Endothelial cell of umbilical vein (primary cell): ENCODE measurements around the gene CUTA. TPM values are rescaled to one million over a fixed set of nuclear protein-coding genes. Genes with fewer than 3 reads are reported as not detected.

Experiments used
- BruUV-seq: library from RNA; stranded (reverse); fragments of 400-500 nt; replicated peaks from 2 replicates; lab custom pipeline; 2021; lab: Mats Ljungman, UMichigan
- CTCF ChIA-PET: fragments of 300-600, 350-600 bp; sonication (Branson Sonifier 250); formaldehyde crosslinking; loops from one replicate; lab custom pipeline; 2021; ENCODE audit warnings: antibody characterized with exemption, inconsistent platforms; lab: Charles Lee
- POLR2A ChIA-PET: fragments of 300-600, 350-600 bp; sonication (Branson Sonifier 250); formaldehyde crosslinking; loops from one replicate; lab custom pipeline; 2021; ENCODE audit warnings: antibody characterized with exemption, inconsistent platforms; lab: Charles Lee
- DNase-seq: peaks from one replicate; pipeline ENCODE4 v3.0.0-alpha.2; 2011; ENCODE audit warnings: low read depth, low spot score
- FAIRE-seq: peaks from 2 replicates; lab custom pipeline; 2011; peaks lifted over from hg19 to GRCh38; lab: Jason Lieb, UNC
- H2AFZ ChIP-seq: 2 replicates; pipeline ENCODE4 v1.6.0; 2012; ENCODE audit warnings: low read depth, low read length, control low read depth, inconsistent platforms
- H3K27ac ChIP-seq: 2 replicates; pipeline ENCODE4 v1.5.1; 2011; ENCODE audit warnings: low read depth, mild to moderate bottlenecking, control low read depth, low read length, moderate library complexity; ENCODE audit not compliant: insufficient read depth
- H3K27me3 ChIP-seq, 2 experiments: 2 replicates each; pipeline versions ENCODE4 v1.6.0 to v1.6.1; 2011; ENCODE audit warnings: low read length in 2 of 2, mixed read lengths in 1 of 2; ENCODE audit not compliant: control insufficient read depth in 2 of 2, insufficient read depth in 2 of 2
- H3K36me3 ChIP-seq, 2 experiments: 2 replicates in 1 of 2; 3 replicates in 1 of 2; pipeline ENCODE4 v1.5.1; 2011; ENCODE audit warnings: low read length in 2 of 2, mild to moderate bottlenecking in 1 of 2, moderate library complexity in 1 of 2; ENCODE audit not compliant: control insufficient read depth in 2 of 2, insufficient read depth in 2 of 2; ENCODE audit errors: extremely low read depth in 1 of 2
- H3K4me1 ChIP-seq: 3 replicates; pipeline ENCODE4 v1.5.1; 2011; ENCODE audit warnings: mild to moderate bottlenecking, low read length; ENCODE audit not compliant: control insufficient read depth, insufficient read depth; ENCODE audit errors: extremely low read depth
- H3K4me2 ChIP-seq: 2 replicates; pipeline ENCODE4 v1.6.1; 2011; ENCODE audit warnings: low read length, control low read depth, mixed read lengths; ENCODE audit not compliant: insufficient read depth
- H3K4me3 ChIP-seq, 3 experiments: fragments of 200-600 bp in 1 of 3; sonication (generic), shearing (Covaris generic) in 1 of 3; replicated peaks in 1 of 3; 2 replicates each; pipeline ENCODE4 v1.5.1; 2011 to 2016; ENCODE audit warnings: control low read depth in 3 of 3, low read length in 3 of 3, mild to moderate bottlenecking in 2 of 3, inconsistent platforms in 1 of 3, low read depth in 1 of 3, moderate library complexity in 1 of 3; ENCODE audit not compliant: insufficient read depth in 1 of 3
- H3K79me2 ChIP-seq: 2 replicates; pipeline ENCODE4 v1.6.0; 2012; ENCODE audit warnings: low read length, inconsistent platforms; ENCODE audit not compliant: control insufficient read depth, insufficient read depth
- H3K9ac ChIP-seq: replicated peaks from 2 replicates; pipeline ENCODE3; 2011; ENCODE audit warnings: low read length, control low read depth; ENCODE audit not compliant: insufficient read depth; ENCODE audit errors: extremely low read depth
- H3K9me1 ChIP-seq: replicated peaks from 3 replicates; pipeline ENCODE4 v1.6.0; 2011; ENCODE audit warnings: mild to moderate bottlenecking, low read length; ENCODE audit not compliant: control insufficient read depth, insufficient read depth; ENCODE audit errors: extremely low read depth
- H3K9me3 ChIP-seq: replicated peaks from 2 replicates; pipeline ENCODE4 v1.5.1; 2012; ENCODE audit warnings: low read length, inconsistent platforms; ENCODE audit not compliant: control insufficient read depth, insufficient read depth
- H4K20me1 ChIP-seq: replicated peaks from 2 replicates; pipeline ENCODE3; 2011; ENCODE audit warnings: mild to moderate bottlenecking, low read length; ENCODE audit not compliant: control insufficient read depth, insufficient read depth; ENCODE audit errors: extremely low read depth
- EZH2 ChIP-seq: IDR thresholded peaks from 2 replicates; pipeline ENCODE4 v1.6.1; 2012; ENCODE audit warnings: borderline replicate concordance, low read depth, mild to moderate bottlenecking, moderate library complexity, low read length, inconsistent platforms; ENCODE audit not compliant: severe bottlenecking
- FOS ChIP-seq: IDR thresholded peaks from 2 replicates; pipeline ENCODE4 v1.6.1; 2011; ENCODE audit warnings: mild to moderate bottlenecking, low read length, moderate library complexity, borderline replicate concordance; ENCODE audit not compliant: insufficient read depth
- GATA2 ChIP-seq: IDR thresholded peaks from 2 replicates; pipeline ENCODE4 v1.7.0; 2011; ENCODE audit warnings: low read depth, mild to moderate bottlenecking, moderate library complexity, mixed read lengths, low read length; ENCODE audit not compliant: insufficient read length, insufficient read depth
- JUN ChIP-seq: IDR thresholded peaks from 2 replicates; pipeline ENCODE4 v1.6.1; 2011; ENCODE audit warnings: borderline replicate concordance, low read depth; ENCODE audit not compliant: insufficient read length, insufficient read depth
- MYC ChIP-seq: IDR thresholded peaks from one replicate; pipeline ENCODE4 v1.6.1; 2011; ENCODE audit warnings: mild to moderate bottlenecking, low read depth, low read length
- POLR2A ChIP-seq: IDR thresholded peaks from 2 replicates; pipeline ENCODE4 v1.6.1; 2012; ENCODE audit warnings: low read depth, mild to moderate bottlenecking, control low read depth, low read length
- POLR2AphosphoS5 ChIP-seq: IDR thresholded peaks from 2 replicates; pipeline ENCODE4 v1.6.1; 2012; ENCODE audit warnings: low read depth, mild to moderate bottlenecking, control low read depth, low read length, moderate library complexity; ENCODE audit not compliant: insufficient read depth
- dilution Hi-C: fragments of 300-500 bp; cut with MboI; formaldehyde crosslinking; loops from one replicate; pipeline ENCODE4 v1.15.0; 2019; ENCODE audit warnings: low sequenced_read_pairs; ENCODE audit not compliant: extremely low pct_ligation_motif_present
- intact Hi-C: fragments of 100-400 bp; cut with micrococcal nuclease; formaldehyde crosslinking; loops from one replicate; pipeline ENCODE4 v1.10.0; 2022
- polyA plus RNA-seq, 4 experiments: library from polyadenylated mRNA; depleted of rRNA in 3 of 4; stranded (reverse) in 3 of 4; unstranded in 1 of 4; fragments of >200 nt; gene quantifications; 2 replicates each; pipeline versions ENCODE4 v1.2.1 to v1.2.3, GENCODE V29; 2011 to 2012; ENCODE audit warnings: missing spikeins in 1 of 4
- total RNA-seq: library from RNA; stranded (reverse); gene quantifications from 2 replicates; pipeline ENCODE4 v1.2.3, GENCODE V29; 2021
- TF ChIP-seq, protein P1 (sequence below), 2 donors: IDR thresholded peaks; 1 replicate in 1 of 2; 2 replicates in 1 of 2; pipeline ENCODE4 v1.5.1; 2011; ENCODE audit warnings: low read length in 2 of 2, mild to moderate bottlenecking in 2 of 2, moderate library complexity in 2 of 2, control low read depth in 1 of 2, inconsistent platforms in 1 of 2, low read depth in 1 of 2; ENCODE audit not compliant: insufficient read depth in 1 of 2; ENCODE audit errors: extremely low read depth in 1 of 2
- TF ChIP-seq, protein P2 (sequence below): IDR thresholded peaks from 2 replicates; pipeline ENCODE4 v1.6.1; 2011; ENCODE audit not compliant: insufficient read depth, insufficient read length

The CUTA gene
- total and polyA plus RNA-seq, 2 donors (not counting 3 experiments of a cell fraction or from before 2014, with no cell fraction given) = 133 to 202 TPM

DNA sequence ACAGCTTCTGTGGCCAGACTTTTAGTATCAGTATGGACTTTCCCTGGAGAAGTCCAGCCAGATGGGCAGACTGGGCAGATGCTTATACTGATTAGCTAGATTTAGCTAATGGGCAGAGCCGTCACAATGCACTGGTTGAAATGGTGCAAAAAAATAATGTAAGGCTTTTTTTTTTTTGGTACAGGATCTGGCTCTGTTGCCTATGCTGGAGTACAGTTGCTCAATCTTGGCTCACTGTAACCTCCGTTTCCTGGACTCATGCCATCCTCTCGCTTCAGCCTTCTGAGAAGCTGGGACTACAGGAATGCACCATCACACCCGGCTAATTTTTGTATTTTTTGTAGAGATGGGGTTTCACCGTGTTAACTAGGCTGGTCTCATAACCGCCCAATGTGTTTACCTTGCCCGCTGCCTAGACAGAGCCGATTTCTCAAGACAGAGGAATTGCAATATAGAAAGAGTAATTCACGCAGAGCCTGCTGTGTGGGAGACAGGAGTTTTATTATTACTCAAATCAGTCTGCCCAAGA, 42.7 kb downstream of the CUTA start:
- FAIRE-seq = no peak
- H4K20me1 ChIP-seq = no peaks in the 10 kb centered on the region
- H3K4me3 ChIP-seq = no peak overlapping the region
- ChIA-PET CTCF (interaction anchor here (1.1 kb wide), 1 partner anchor 30 kb away, joined by 3 read pairs; no protein-coding TSS in a partner anchor), POLR2A (no interaction called here)
- H3K9me1 ChIP-seq = no peaks in the 10 kb centered on the region
- dilution Hi-C loops = no loop called here
- no peaks in the 10 kb centered on the region for H3K79me2 ChIP-seq
- intact Hi-C loops = no loop called here
- BruUV-seq = no TSS peak
- H2AFZ ChIP-seq = no peak overlapping the region
- no peaks in the 10 kb centered on the region for H3K36me3 ChIP-seq
- peaks cover 2 to 5% of the 10 kb centered on the region in 2 experiments for H3K27me3 ChIP-seq
- H3K9ac ChIP-seq = no peak overlapping the region
- TF ChIP-seq, protein P1, sequence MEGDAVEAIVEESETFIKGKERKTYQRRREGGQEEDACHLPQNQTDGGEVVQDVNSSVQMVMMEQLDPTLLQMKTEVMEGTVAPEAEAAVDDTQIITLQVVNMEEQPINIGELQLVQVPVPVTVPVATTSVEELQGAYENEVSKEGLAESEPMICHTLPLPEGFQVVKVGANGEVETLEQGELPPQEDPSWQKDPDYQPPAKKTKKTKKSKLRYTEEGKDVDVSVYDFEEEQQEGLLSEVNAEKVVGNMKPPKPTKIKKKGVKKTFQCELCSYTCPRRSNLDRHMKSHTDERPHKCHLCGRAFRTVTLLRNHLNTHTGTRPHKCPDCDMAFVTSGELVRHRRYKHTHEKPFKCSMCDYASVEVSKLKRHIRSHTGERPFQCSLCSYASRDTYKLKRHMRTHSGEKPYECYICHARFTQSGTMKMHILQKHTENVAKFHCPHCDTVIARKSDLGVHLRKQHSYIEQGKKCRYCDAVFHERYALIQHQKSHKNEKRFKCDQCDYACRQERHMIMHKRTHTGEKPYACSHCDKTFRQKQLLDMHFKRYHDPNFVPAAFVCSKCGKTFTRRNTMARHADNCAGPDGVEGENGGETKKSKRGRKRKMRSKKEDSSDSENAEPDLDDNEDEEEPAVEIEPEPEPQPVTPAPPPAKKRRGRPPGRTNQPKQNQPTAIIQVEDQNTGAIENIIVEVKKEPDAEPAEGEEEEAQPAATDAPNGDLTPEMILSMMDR (IDR thresholded peaks at IDR 0.05; ENCODE audit: extremely low read depth in 1 of 2, insufficient read depth in 1 of 2, low read depth in 1 of 2, low read length in 2 of 2) = no peak
- TF ChIP-seq, protein P2, sequence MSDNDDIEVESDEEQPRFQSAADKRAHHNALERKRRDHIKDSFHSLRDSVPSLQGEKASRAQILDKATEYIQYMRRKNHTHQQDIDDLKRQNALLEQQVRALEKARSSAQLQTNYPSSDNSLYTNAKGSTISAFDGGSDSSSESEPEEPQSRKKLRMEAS = no peak
- TF ChIP-seq POLR2AphosphoS5 = no peak
- no peak for TF ChIP-seq EZH2
- no peak for TF ChIP-seq POLR2A
- TF ChIP-seq GATA2 = no peak
- TF ChIP-seq FOS = no peak
- no peak for TF ChIP-seq MYC
- no peak for TF ChIP-seq JUN
- no peaks in the 10 kb centered on the region for H3K4me1 ChIP-seq
- DNase-seq = peak; percentile 32
- no peak overlapping the region for H3K4me2 ChIP-seq
- H3K27ac ChIP-seq = no peak overlapping the region
- no peaks in the 10 kb centered on the region for H3K9me3 ChIP-seq
